Measurements from ENCODE around the gene TASOR.

DNA sequence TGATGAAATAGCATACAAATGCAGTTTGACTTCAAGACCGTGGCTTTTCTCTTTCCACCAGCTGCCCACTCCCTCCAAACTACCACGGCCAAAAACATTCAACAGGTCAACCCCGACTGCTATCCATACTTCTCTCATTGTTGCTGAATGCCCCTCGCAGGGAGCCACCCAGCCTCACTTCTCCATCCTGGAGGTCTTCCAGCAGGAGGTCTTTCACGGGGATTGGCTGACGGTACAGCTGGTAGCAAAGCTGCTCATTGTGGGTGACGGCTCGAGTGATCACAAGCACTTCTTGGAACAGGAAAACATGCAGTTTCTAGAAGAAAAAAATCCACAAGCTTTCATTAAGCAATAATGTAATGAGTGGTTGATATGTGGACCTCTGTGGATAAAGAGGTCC lies 49.0 kb upstream of the TASOR start:
- no peak for TF ChIP-seq EZH2 (IDR thresholded peaks at IDR 0.05; ENCODE audit: low read depth)
- TF ChIP-seq, protein P1, sequence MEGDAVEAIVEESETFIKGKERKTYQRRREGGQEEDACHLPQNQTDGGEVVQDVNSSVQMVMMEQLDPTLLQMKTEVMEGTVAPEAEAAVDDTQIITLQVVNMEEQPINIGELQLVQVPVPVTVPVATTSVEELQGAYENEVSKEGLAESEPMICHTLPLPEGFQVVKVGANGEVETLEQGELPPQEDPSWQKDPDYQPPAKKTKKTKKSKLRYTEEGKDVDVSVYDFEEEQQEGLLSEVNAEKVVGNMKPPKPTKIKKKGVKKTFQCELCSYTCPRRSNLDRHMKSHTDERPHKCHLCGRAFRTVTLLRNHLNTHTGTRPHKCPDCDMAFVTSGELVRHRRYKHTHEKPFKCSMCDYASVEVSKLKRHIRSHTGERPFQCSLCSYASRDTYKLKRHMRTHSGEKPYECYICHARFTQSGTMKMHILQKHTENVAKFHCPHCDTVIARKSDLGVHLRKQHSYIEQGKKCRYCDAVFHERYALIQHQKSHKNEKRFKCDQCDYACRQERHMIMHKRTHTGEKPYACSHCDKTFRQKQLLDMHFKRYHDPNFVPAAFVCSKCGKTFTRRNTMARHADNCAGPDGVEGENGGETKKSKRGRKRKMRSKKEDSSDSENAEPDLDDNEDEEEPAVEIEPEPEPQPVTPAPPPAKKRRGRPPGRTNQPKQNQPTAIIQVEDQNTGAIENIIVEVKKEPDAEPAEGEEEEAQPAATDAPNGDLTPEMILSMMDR (conservative IDR thresholded peaks at IDR 0.05) = no peak
